Measurements from ENCODE around the gene KCNJ8.

KCNJ8 gene

DNA sequence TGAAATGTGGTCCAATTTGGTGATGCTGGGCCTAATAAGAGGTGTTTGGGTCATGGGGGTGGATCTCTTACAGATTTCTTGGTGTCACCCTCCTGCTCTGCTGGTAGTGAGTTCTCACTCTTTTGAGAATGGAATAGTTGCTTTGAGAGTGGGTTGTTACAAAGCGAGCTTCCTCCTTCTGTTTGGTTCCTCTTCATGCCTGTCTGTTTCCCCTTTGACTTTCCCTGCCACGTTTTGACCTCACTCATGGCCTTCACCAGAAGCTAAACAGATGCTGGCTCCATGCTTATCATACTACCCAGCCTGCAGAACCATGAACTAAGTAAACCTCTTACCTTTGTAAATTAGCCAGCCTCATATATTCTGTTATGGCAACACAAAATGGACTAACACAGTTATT, 59.1 kb downstream of the KCNJ8 start:
- no peak for DNase-seq (ENCODE audit: low read depth in 2 of 2)

All from stimulated activated CD8-positive, alpha-beta memory T cell treated with anti-CD3 and anti-CD28 coated beads, Interleukin-15, amount 100 ng/mL, for 48 hours (primary cell).